Amniotic stem cell (primary cell): Measurements from ENCODE around the gene PPIF.

Experiments used
- DNase-seq: peaks from one replicate; lab custom pipeline; 2025; lab: John Stamatoyannopoulos, UW

Gene PPIF

DNA sequence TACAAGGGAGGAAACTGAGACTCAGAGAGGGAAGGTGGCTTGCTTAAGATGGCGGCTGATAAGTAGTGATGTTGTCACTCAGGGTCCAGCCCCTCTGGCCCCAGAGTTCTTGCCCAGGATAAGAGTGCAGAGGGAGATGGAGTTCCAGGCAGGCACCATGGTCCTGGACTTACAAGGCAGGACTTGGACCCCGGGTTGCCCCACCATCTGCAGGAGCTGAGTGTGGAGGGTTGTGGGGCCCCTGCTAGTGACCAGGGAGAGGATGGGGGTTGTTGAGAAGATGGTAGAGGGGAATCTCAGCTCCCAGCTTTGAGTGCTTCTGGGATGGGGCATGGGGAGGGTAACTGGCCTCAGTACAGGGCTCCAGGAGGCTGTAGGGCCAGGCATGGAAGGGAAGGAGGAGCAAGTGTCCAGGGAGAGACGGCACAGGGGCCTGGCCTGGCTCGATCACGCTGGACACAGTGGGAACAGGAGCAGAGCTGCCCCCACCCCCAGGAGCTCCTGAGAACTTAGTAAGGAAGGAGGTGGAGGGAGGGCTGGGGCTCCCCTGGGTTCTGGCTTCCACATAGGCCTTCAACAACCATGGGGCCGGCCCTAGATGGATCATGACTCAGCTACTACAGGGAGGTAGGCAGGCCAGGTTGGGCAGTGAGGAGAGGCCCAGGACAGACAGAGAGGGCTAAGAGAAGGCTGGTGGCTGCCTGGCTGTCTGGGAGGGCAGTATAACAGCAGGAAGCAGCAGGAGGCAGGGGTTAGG, 28.2 kb downstream of the PPIF start:
- no peak for DNase-seq

DNA sequence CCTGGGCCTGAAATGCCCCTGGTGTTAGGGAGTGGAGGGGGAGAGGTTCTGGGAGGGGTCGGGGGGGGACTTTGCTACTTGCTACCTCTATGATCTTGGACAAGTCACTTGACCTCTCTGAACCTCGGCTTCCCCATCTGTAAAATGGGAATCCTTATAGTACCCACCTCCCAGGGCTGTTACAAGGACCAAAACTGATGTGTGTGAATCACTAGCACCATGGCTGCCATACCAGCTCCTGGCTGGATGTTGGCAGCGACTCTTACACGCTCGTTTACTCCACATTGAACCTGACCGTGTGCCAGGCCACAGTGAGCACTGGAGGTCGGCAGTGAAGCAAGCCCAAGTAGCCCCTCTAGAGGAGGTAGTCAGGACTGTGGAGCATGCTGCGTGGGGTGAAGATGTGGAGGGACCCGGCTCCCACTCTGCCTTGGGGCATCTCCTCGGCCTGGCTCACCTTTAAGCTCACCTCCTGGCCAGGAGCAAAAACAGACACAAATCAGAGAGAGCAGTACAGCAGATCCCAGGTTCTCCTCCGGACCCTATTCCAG, 28.9 kb downstream of the PPIF start:
- DNase-seq = no peak

GRCh38 chr10:79376751-79377556, 29.7 kb downstream of the PPIF start:
- DNase-seq = no peak

DNA sequence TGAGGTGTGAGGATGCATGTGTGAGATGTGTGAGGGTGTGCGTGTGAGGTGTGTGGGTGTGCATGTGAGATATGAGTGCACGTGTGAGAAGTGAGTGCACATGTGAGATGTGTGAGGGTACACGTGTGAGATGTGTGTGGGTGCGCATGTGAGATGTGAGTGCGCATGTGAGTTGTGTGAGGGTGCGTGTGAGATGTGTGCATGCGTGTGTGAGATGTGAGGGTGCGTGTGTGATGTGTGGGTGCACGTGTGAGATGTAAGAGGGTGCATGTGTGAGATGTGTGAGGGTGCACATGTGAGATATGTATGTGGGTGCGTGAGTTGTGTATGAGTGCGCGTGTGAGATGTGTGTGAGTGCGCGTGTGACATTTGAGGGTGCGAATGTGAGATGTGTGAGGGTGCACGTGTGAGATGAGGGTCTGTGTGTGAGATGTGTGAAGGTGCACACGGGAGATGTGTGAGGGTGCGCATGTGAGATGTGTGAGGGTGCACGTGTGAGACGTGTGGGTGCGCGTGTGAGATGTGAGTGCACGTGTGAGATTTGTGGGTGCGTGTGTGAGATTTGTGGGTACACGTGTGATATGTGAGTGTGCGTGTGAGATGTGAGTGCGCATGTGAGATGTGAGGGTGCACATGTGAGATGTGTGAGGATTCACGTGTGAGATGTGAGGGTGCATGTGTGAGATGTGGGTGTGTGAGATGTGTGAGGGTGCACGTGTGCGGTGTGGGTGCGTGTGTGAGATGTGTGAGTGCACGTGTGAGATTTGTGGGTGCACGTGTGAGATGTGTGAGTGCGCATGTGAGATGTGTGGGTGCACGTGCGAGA, 30.5 kb downstream of the PPIF start:
- no peak for DNase-seq

- DNase-seq = no peak
These were observed 31.0 kb downstream of the PPIF start for GRCh38 chr10:79378383-79378646.

GRCh38 chr10:79378647-79379511, 31.6 kb downstream of the PPIF start:
- DNase-seq = no peak

DNA sequence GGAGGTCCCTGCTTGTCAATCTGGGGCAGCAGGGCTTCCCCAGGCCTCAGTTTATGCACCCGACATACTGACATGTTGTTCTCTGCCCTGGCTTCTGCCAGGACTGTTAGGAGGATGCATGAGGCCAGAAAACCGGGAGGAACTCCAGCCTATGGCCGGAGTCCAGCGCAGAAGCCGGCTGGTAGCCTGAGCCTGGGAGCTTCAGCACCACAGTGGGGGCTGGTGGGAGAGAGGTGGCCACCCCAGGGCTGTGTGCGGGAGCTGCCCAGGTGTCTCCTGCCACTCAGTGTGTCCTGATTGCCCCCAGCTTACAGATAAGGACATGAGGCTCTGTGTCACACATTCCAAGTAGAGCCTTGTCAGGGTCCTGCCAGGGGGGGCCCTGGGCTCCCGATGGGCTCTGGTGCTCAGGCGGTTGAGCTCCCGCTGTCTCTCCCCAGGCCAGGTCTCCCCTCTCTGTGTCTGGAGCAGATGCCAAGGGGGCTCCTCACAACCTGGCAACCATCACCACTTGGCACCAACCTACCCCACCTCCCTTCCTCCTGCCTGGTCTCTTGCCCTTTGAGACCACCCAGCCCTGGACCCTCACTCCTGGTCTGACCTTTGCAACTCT, 32.3 kb downstream of the PPIF start:
- no peak for DNase-seq

GRCh38 chr10:79380125-79380945, 33.1 kb downstream of the PPIF start:
- no peak for DNase-seq

DNA sequence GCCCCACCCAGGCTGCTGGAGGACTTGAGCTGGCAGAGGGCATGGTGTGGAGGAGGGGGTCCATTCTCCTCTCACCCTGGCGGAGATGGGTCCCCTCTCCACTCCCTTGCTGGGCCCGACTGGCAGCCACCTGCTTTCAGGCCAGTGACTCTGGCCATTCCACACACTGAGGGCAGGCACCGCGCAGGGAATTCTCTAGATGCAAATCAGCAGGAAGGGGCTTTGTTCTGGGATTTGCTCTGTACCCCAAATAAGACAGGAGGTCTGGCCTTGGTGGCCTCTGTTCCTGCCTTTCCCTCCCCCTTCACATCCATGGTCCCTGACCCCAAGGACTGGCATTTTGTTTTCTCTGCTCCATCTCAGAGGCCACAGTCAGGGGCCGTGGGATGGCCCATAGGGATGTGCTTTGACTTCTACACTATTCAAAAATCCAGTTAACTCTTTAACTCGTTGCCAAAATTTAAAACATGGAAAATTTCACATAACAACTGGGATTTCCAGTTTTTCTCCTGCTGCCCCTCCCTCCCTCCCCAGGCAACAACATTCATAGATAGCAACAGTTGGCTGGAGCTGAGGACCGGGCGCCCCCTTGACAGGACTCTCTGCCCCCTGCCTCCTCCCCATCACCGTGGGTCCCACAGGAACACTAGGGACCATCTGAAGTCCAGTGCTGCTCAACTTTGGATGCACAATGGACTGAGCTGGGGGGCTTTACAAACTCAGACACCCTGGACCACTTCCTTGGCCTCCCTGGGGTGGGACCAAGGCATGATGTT, 33.9 kb downstream of the PPIF start:
- DNase-seq = no peak

DNA sequence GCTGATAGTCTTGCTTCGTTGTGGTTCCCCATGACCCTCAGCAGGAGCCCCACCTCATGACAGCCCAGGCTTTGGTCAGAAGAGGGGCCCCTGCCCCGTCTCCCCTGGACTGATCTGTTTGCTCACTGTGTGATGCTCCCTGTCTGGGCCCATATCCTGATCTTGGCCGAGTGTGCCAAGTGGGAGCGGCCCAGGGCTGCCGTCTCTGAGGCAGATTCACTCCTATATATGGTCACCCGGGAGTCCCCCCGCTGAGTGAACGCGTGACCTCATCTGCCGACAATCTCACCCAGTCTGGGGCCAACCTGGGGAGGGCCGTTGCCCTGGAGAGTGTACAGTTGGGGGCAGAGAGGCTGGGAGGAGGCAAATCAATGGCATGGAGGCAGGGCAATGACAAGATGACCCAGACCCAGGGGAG, 34.5 kb downstream of the PPIF start:
- DNase-seq = no peak

DNA sequence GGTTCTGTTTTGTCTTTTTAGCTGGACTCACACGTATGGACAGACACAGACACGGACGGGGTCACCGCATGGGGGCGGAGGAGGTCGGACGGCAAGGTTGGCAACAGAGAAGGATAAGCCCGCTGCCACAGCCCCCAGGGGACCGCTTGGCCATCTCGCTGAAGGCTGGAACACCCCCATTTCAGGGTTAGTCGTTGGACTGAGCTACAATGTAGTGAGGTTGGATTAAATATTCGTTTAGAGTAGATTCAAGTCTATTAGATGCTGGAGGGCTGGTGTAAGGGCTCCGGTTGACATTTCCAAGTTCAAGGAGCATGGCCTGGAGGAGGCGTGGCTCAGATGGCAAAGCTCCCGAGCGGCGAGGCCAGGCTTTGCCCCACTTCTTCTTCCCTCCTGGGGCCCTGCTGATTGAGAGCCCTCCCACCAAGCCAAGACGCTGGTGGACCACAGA, 35.2 kb downstream of the PPIF start:
- DNase-seq = no peak

DNA sequence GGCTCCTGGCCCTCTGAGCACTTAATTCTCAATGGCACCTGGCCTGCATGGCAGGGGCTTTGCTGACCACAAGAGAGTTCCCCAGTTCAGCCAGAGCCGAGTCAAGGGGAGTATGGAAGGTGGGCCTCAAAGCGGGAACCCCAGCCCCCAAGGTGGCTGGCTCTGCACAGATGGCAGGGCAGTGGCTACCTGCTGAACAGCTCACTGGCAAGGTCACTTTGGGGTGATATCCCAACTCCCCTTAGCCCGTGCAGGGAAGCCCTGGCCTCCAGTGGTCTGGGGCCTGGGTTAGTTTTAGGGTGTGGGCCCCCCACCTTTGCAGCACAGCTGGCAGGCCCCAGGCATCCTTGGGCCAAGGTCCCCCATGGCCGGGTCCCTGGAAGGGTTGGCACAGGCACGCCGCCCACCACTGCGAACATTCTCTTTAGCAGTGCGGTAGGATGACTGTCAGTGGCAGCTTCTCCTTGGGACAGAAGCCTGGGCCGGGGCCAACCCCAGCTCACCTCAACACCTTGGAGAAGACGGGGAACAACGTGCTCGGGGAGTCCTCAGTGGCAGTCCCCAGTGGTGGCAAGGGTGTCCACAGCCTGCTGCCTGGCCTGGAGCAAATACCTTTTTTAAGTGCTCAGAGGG, 36.8 kb downstream of the PPIF start:
- no peak for DNase-seq

DNA sequence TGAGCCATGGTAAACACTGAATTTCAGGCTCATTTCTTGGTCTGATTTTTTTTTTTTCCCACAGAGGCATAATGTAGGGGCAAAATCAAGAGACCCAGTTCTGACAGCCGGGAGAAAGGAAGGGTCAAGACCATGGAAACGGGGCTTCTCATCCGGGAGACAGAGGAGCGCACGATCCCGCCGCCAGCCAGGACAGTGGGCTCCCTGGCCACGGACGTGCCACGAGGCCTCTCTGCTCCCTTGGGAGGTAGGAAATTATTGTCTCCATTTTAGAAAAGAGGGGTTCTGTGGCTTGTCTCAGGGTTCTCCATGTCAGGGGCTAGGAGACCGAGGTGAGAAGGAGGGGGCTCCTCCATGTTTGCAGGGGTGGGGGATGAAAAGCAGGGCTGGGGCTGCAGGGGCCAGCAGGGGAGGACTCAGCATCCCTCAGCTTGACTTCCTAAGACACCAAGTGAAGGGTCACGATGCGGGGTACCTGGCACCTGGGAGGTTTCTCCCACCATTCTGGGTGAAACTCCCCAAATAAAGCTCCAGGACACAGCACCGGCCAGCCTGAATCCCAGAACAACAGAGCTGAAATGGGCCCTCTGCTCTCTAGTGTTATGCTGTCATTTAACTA, 37.6 kb downstream of the PPIF start:
- no peak for DNase-seq

GRCh38 chr10:79385392-79385795, 38.1 kb downstream of the PPIF start:
- DNase-seq = no peak

- no peak for DNase-seq
These were observed 38.7 kb downstream of the PPIF start for GRCh38 chr10:79385804-79386531.

DNA sequence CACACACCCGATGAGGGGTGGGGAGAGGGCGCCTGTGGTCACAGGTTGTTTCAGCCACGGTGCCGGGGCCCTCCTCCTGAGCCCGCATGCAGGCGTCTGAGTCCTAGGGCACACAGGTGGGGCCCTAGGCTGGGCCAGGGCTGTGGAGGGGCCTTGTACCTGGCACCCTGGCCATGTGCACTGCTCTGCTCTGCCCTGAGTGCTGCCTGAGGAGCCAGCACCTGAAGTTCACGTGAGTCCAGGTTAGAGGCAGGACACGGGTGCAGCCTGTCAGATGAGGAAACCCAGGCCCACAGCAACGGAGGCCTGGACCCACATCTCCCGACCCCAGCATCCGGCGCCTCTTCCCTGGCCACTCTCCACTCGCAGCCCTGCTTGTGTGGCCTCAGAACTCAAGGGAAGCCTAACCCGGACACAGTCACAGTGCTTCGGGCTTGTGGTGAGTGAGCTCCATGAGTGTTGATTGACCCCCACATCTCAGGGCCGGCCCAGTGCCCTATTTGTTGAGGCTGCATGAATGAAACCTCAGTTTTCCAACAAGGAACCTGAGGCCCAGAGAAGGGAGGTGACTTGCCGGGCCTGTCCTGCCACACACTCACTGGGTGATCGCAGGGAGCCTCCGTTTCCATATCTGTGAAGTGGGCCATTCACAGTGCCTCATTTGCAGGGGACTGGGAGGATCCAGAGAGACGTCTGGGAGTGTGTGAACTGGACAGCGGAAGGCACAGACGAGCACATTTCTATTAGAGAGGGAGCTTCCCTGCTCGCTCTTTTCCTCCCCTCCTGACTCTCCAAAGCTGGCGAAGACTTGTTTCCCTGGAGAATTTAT, 39.6 kb downstream of the PPIF start:
- DNase-seq = no peak

- no peak for DNase-seq
These were observed 40.3 kb downstream of the PPIF start for GRCh38 chr10:79387466-79387973.
